HG02678 (cell line): Measurements from ENCODE around the gene KCTD17.

Source experiments
- ATAC-seq: cut with Tn5 transposase; IDR thresholded peaks from one replicate; pipeline ENCODE4 v1.9.1; 2021; ENCODE audit warnings: mild to moderate bottlenecking, moderate library complexity; ENCODE audit not compliant: unreplicated experiment

KCTD17 gene

GRCh38 chr22:37039466-37039865 lies 12.1 kb upstream of the KCTD17 start:
- ATAC-seq = no peak

- ATAC-seq = no peak
Observed at GRCh38 chr22:37043209-37043827, 8.2 kb upstream of the KCTD17 start.

DNA sequence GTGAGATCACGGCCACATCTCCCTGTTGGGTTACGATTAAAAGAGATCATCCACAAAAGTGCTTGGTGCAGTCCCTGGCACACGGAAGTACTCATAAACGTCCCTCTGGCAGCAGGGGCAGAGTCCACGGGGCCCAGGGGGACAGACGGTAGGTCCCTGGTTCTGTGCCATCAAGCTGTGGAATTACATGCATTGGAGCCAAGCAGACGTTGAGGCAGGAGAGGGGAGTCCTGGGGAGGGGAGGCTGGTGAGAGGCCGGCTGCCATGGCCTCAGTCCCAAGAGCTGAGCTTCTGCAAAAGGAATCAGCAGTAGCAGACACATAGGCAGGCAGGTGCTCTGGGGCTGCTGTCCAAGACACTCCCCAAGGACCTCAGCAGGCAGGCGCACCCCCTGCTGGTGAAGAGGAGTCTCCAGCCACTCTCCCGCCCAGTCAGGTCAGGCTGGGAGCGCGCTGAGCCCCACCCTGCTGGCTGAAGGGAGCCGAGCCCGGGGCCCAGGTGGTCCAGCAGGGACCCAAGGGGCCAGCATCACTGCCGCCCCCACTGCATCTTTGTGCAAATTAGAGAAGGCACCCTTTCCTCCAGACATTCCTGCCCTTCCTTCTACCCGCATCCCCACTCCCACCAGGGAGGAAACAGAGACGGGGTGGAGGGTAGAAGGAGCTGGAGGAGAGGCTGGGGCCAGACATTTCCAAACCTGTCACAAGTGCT lies 7.6 kb upstream of the KCTD17 start:
- ATAC-seq = no peak

DNA sequence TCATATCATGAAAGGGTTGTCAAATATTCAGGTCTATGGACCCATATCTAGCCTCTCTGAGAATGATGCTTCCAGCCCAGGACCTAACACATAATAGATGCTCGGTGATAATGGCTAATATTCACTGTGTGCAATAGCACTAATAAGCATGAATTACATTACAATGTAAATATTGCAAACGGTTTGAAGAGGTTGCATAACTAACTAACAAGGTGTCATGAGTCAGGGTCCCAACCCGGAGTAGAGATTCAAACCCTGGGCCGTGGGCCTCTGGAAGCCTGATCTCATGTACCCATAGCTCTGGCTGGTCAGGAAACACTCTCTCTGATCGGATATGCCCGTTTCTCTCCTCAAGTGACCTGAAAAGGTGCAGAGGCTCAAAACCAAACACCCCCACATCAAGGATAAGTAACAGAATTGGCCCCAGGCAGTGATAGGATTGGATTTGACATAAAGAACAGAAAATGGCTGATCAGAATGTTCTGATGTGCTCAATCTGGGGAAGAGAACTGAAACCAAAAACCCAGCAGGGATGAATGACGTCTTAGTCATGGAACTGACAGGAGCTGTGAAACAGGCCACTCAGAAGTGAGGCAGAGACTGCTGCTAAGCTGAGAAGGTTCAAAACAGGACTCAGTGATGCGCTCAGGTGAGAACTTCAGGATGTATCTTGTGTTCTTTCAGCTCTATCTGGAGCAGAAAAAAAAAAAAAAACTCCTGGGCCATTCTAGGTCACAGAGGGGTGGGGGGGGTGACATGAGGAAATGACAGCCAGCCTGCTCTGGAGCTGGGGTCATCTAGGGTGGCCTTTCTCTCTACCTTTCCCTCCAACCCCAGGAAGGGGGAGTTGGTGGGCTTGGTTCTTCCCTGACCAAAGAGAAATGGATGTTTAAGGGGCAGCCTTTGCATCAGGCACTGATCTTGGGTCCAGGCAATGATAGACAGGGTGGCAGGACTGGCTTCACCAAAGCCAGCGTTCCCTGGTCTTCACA lies 6.6 kb upstream of the KCTD17 start:
- ATAC-seq = no peak

- ATAC-seq = no peak
Observed at GRCh38 chr22:37045958-37046357, 5.6 kb upstream of the KCTD17 start.

DNA sequence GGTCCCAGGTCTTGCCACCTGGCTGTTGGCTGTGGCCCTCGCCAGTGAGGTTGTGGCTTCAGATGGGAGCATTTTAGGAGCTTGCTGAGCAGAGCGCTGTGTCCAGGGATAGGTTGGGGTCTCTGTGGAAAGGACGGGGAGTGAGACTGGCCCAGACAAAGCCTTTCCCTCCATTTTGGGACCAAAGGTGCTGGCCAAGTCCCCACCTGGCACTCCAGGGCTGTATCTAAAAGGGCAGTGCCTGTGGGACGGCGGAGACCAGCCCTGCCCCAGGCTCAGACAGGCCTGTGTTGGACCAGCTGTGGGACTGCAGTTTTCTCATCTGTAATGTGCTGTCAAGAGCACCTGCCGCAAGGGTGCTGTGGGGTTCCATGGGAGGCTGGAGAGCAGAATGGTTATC lies 5.0 kb upstream of the KCTD17 start:
- ATAC-seq = no peak

DNA sequence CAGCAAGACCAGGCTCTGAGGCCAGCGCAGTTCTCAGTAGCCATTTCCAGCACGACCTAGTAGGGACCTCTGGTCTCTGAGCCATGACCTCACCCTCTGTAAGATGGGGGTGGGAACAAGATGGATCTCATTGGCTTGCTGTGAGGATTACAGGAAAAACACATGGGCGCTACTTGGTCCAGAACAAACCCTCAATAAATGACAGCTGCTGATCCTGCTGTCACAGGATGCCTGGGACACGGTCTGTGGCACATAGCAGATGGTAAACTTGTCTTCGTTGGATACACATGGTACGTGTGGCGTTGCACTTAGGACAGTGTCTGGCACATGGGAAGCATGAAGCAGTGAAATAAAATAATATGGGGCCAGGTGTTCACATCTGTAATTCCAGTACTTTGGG lies 4.5 kb upstream of the KCTD17 start:
- ATAC-seq = no peak

- ATAC-seq = no peak
Observed at GRCh38 chr22:37048133-37048532, 3.4 kb upstream of the KCTD17 start.

DNA sequence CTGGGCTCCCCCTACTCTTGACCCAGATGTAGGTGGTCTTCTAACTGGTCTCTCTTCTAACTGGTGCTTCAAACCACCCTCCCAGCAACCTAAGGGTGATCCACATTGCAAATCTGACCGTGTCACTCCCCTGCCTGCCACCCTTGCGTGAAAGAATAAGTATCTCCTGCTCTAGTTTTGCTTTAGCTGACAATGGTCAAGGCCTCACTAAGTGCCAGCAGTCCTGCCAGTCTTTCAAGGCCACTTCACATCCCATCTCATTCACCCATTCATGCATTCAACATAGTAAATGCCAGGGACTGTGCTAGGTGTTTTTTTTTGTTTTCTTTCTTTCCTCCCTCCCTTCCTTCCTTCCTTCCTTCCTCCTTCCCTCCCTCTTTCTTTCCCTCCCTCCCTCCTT lies 2.3 kb upstream of the KCTD17 start:
- no peak for ATAC-seq

DNA sequence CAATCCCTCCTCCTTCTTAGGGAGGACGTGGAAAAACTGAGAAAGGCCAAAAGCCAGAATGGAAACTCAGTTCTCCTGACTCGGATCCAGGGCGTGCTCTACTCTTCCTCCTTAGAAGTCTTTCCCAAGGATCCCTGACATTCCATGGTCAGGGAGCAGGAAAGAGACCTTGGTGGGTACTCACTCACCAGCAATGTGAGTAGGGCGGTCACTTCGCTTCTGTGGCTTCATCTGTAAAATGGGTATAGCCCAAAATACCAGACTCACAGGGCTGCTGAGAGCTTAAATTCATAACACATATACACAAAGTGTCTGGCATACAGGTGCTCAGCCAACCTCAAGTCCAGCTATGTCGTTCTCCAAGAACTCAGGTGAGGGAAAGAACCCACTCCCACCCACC lies 629 bp upstream of the KCTD17 start:
- ATAC-seq = no peak

DNA sequence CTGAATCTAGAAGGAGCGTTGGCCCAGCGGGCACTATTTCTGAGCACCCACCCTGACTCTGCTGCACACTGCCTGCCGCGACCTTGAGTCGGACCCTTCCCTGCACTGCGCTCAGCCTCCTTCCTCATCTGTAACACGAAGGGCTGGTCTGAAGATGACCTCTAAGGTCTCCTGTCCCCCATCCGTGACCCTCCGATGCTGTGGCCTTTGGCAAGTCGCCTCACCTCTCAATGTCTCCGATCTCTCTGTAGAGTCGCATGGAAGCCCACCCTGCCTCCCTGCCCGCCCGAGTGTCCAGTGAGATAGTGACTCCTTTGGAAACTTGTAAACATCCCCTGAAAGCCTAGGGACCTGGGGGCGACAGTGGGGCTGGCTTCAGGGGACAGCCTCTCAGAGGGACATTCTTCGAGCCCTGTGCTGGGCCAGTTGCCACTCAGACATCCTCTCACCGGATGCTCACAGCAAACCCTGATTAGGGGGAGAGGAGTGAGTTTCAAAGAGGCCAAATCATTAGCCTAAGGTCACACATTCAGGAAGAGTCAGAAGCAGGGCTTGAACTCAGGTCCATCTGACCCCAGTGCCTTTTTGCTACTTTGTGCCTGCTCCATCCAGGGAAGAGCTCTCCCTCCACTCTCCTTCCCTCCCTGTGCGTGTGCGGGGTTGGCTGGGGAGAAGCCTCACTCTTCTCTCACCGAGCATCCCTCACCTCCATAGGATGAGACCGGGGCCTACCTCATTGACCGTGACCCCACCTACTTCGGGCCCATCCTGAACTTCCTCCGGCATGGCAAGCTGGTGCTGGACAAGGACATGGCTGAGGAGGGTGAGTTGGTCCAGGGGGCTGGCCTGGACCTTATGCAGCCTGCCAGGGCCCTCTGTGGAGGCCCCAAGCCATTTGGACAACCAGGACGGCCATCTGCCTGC lies 1.1 kb downstream of the KCTD17 start:
- ATAC-seq = no peak

- no peak for ATAC-seq
Observed at GRCh38 chr22:37053310-37054055, 1.9 kb downstream of the KCTD17 start.

DNA sequence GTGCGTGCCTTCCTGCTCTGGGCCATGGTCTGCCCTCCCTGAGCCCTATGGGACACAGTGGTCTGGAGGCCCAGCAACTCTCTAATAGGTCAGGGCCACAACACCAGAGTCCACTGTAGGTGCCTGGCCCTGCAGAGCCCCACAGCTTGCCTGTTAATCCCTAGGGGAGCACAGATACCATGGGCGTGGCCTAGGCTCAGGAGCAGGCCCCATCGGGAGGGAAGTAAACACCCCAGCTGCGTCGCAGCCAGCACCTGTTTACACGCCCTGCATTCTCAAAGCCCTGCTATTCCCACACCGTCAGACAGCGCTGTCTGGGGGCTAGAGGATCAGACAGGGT lies 2.5 kb downstream of the KCTD17 start:
- ATAC-seq = no peak

DNA sequence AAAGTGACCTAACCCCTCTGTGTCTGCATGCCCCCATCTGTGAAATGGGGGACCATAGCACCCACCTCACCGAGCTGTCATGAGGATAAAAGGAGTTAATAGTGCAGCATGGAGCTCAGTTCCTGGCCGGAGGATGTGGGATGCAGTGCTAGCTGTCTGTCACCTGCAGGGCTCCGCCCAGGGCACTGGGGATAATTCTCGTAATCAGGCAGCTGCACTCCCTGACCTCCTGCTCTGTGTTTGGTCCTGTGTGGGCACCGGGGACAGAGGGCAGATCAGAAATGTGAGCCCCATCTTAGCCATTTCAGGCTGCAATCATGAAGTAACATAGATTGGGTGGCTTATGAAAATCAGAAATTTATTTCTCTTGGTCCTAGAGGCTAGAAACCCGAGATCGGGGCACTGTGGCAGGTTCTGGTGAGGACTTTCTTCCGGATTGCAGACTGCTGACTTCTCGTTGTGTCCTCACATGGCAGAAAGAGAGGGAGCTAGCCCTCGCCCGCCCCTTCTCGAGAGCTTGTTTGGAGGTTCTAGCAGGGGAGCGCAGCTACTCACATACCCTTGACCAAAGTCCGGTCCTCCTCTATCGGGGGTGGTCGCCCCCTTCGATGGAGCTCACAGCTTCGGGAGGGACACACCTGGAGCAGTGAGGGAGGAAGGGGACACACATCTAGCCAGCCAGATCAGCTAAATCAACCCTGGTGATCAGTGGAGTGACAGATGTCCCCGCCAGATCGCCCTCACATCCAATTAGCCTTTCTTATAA lies 3.2 kb downstream of the KCTD17 start:
- ATAC-seq = no peak

- no peak for ATAC-seq
Observed at GRCh38 chr22:37056246-37056645, 4.7 kb downstream of the KCTD17 start.

GRCh38 chr22:37057226-37057625 lies 5.7 kb downstream of the KCTD17 start:
- ATAC-seq = no peak

GRCh38 chr22:37057796-37058510 lies 6.4 kb downstream of the KCTD17 start:
- no peak for ATAC-seq

DNA sequence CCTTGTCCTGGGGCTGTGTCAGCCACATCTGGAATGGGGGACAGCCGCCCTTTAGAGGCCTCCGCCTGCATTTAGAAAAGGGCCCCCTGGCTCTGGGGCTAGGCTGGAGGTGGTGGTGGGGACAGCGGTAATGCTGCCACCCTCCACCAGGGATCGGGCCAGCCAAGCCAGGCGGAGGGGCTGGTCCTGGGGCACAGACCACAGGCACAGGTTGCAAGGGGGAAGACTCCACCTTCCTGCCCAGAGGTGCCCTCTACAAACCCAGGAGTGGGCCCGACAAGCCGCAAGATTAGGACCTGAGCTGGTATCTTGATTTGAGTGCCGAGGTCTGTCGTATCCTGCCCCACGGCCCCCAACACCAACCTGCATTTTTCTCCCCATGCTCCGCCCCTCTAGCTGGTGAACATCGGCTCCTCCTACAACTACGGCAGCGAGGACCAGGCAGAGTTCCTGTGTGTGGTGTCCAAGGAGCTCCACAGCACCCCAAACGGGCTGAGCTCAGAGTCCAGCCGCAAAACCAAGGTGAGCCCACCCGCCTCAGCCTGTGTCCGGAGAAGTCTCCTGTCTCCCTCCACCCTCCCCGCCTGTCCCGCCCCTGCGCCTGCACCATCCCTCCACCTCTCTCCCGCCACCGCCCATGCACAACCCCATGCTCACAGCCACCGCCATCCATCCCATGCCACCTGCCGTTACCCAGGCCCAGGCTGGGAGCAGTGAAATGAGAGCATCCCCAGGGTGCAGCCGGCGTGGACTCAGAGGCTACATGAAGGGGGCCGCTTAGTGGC lies 7.6 kb downstream of the KCTD17 start:
- ATAC-seq = no peak
